Osteoblast (primary cell): ENCODE results near the gene HDAC8. TPM values are rescaled to one million over a fixed set of nuclear protein-coding genes. Genes with fewer than 3 reads are reported as not detected.
"Not testable (repeated sequence)": the region's sequence is repeated elsewhere in the genome, so short reads cannot be mapped to it uniquely, and the experiment has no call there.

Experiments used
- DNase-seq: peaks from one replicate; pipeline ENCODE4 v3.0.0; 2011; ENCODE audit warnings: low spot score, mixed read lengths; ENCODE audit not compliant: insufficient read length; ENCODE audit errors: missing footprints
- H2AFZ ChIP-seq: 2 replicates; pipeline ENCODE4 v1.6.0; 2011; ENCODE audit warnings: mild to moderate bottlenecking, low read length
- H3K27ac ChIP-seq: 2 replicates; pipeline ENCODE4 v1.5.1; 2011; ENCODE audit warnings: mild to moderate bottlenecking, low read depth, low read length, moderate library complexity
- H3K27me3 ChIP-seq: 2 replicates; pipeline ENCODE4 v1.6.0; 2012; ENCODE audit warnings: mild to moderate bottlenecking, control low read depth, inconsistent platforms, low read length, moderate library complexity; ENCODE audit not compliant: insufficient read depth
- H3K36me3 ChIP-seq: 2 replicates; pipeline ENCODE4 v1.5.1; 2011; ENCODE audit warnings: mild to moderate bottlenecking, low read length, control low read depth, moderate library complexity; ENCODE audit not compliant: insufficient read depth
- H3K4me1 ChIP-seq: 2 replicates; pipeline ENCODE4 v1.5.1; 2011; ENCODE audit warnings: mild to moderate bottlenecking, low read length, control low read depth, moderate library complexity; ENCODE audit not compliant: insufficient read depth
- H3K4me2 ChIP-seq: 2 replicates; pipeline ENCODE4 v1.6.0; 2011; ENCODE audit warnings: mild to moderate bottlenecking, low read length; ENCODE audit not compliant: insufficient read depth
- H3K4me3 ChIP-seq: fragments of 200-600 bp; sonication (generic); 3 replicates; pipeline ENCODE4 v1.5.1; 2012; ENCODE audit warnings: mild to moderate bottlenecking, low read length, inconsistent platforms; ENCODE audit not compliant: insufficient read depth
- H3K79me2 ChIP-seq: 2 replicates; pipeline ENCODE4 v1.6.0; 2012; ENCODE audit warnings: mild to moderate bottlenecking, low read length, control low read depth, inconsistent platforms; ENCODE audit not compliant: insufficient read depth
- H3K9me3 ChIP-seq: 2 replicates; pipeline ENCODE4 v1.5.1; 2011; ENCODE audit warnings: low read depth, low read length, control low read depth
- H4K20me1 ChIP-seq: 2 replicates; pipeline ENCODE4 v1.6.0; 2012; ENCODE audit warnings: mild to moderate bottlenecking, low read length, control low read depth; ENCODE audit not compliant: insufficient read depth
- total RNA-seq: library from RNA; depleted of rRNA; stranded (reverse); fragments of >200 nt; gene quantifications from 2 replicates; pipeline ENCODE4 v1.2.3, GENCODE V29; 2012
- TF ChIP-seq, protein P1 (sequence below): IDR thresholded peaks from 2 replicates; pipeline ENCODE4 v1.5.1; 2011; ENCODE audit warnings: mild to moderate bottlenecking, low read depth, low read length, moderate library complexity; ENCODE audit errors: extremely low read depth

The HDAC8 gene
- total RNA-seq, 1 donor, result 24.6 TPM

- Histone ChIP-seq H2AFZ (no peak overlapping the region), H3K4me1 (no peaks in the 10 kb centered on the region), H3K27ac (no peak overlapping the region), H4K20me1 (no peaks in the 10 kb centered on the region), H3K79me2 (no peaks in the 10 kb centered on the region), H3K4me3 (no peak overlapping the region), H3K27me3 (peaks cover 17% of the 10 kb centered on the region), H3K4me2 (no peak overlapping the region), H3K9me3 (no peaks in the 10 kb centered on the region), H3K36me3 (no peaks in the 10 kb centered on the region)
- DNase-seq, result no peak
- TF ChIP-seq, protein P1, sequence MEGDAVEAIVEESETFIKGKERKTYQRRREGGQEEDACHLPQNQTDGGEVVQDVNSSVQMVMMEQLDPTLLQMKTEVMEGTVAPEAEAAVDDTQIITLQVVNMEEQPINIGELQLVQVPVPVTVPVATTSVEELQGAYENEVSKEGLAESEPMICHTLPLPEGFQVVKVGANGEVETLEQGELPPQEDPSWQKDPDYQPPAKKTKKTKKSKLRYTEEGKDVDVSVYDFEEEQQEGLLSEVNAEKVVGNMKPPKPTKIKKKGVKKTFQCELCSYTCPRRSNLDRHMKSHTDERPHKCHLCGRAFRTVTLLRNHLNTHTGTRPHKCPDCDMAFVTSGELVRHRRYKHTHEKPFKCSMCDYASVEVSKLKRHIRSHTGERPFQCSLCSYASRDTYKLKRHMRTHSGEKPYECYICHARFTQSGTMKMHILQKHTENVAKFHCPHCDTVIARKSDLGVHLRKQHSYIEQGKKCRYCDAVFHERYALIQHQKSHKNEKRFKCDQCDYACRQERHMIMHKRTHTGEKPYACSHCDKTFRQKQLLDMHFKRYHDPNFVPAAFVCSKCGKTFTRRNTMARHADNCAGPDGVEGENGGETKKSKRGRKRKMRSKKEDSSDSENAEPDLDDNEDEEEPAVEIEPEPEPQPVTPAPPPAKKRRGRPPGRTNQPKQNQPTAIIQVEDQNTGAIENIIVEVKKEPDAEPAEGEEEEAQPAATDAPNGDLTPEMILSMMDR, result no peak
Observed at GRCh38 chrX:72330131-72330530, 242.5 kb downstream of the HDAC8 start.

GRCh38 chrX:72326605-72327300 lies 245.9 kb downstream of the HDAC8 start:
- no peaks in the 10 kb centered on the region for H3K4me1 ChIP-seq
- no peak for DNase-seq
- H3K27ac ChIP-seq, result no peak overlapping the region
- no peak overlapping the region for H3K4me2 ChIP-seq
- TF ChIP-seq, protein P1, result no peak
- no peaks in the 10 kb centered on the region for H4K20me1 ChIP-seq
- no peak overlapping the region for H3K4me3 ChIP-seq
- H3K27me3 ChIP-seq, result peaks cover 23% of the 10 kb centered on the region
- no peaks in the 10 kb centered on the region for H3K36me3 ChIP-seq
- no peak overlapping the region for H2AFZ ChIP-seq
- no peaks in the 10 kb centered on the region for H3K79me2 ChIP-seq
- no peaks in the 10 kb centered on the region for H3K9me3 ChIP-seq

DNA sequence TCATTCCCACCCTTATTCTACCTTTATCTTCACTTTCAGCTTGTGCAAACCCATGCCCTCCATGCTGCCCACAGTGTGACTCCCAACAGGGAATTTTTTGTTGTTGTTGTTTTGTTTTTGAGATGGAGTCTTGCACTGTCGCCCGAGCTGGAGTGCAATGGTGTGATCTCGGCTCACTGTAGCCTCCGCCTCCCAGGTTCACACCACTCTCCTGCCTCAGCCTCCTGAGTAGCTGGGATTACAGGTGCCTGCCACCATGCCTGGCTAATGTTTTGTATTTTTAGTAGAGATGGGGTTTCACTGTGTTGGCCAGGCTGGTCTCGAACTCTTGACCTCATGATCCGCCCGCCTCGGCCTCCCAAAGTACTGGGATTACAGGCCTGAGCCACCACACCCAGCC lies 253.0 kb downstream of the HDAC8 start:
- not testable (repeated sequence) for H3K4me2 ChIP-seq, H3K27ac ChIP-seq, H2AFZ ChIP-seq, H3K4me1 ChIP-seq, H3K9me3 ChIP-seq, DNase-seq, H3K36me3 ChIP-seq, H3K4me3 ChIP-seq, H3K79me2 ChIP-seq, H4K20me1 ChIP-seq
- H3K27me3 ChIP-seq, result peaks cover 13% of the 10 kb centered on the region

- no peaks in the 10 kb centered on the region for H4K20me1 ChIP-seq
- H3K79me2 ChIP-seq, result no peaks in the 10 kb centered on the region
- no peak for DNase-seq
- no peaks in the 10 kb centered on the region for H3K4me1 ChIP-seq
- H2AFZ ChIP-seq, result no peak overlapping the region
- TF ChIP-seq, protein P1, result no peak
- H3K4me3 ChIP-seq, result no peak overlapping the region
- no peak overlapping the region for H3K4me2 ChIP-seq
- H3K27ac ChIP-seq, result no peak overlapping the region
- H3K27me3 ChIP-seq, result peaks cover 28% of the 10 kb centered on the region
- no peaks in the 10 kb centered on the region for H3K36me3 ChIP-seq
- no peaks in the 10 kb centered on the region for H3K9me3 ChIP-seq
Observed at GRCh38 chrX:72317139-72317538, 255.5 kb downstream of the HDAC8 start.
